Neuronal stem cell (in vitro differentiated cells): Measurements from ENCODE around the gene FHOD3.

ENCODE experiments used
- DNase-seq: peaks from one replicate; pipeline ENCODE4 v3.0.0-alpha.2; 2013; ENCODE audit warnings: low spot score
- H2AFZ ChIP-seq: one replicate; pipeline ENCODE4 v1.6.1; 2013; ENCODE audit warnings: mild to moderate bottlenecking, low read length, inconsistent platforms
- H2AK5ac ChIP-seq: 2 replicates; pipeline ENCODE4 v1.6.1; 2013; ENCODE audit warnings: low read depth, mild to moderate bottlenecking, inconsistent platforms, low read length, moderate library complexity, mixed read lengths
- H2BK120ac ChIP-seq: 2 replicates; pipeline ENCODE4 v1.6.1; 2013; ENCODE audit warnings: low read depth, mild to moderate bottlenecking, inconsistent platforms, low read length, moderate library complexity, mixed read lengths
- H2BK12ac ChIP-seq: one replicate; pipeline ENCODE4 v1.6.1; 2013; ENCODE audit warnings: low read length, inconsistent platforms
- H2BK15ac ChIP-seq: 2 replicates; pipeline ENCODE4 v1.6.1; 2013; ENCODE audit warnings: mild to moderate bottlenecking, low read length, inconsistent platforms, mixed read lengths
- H2BK5ac ChIP-seq: one replicate; pipeline ENCODE4 v1.6.1; 2013; ENCODE audit warnings: inconsistent platforms, mild to moderate bottlenecking, low read length, moderate library complexity
- H3K14ac ChIP-seq: one replicate; pipeline ENCODE4 v1.6.1; 2013; ENCODE audit warnings: low read length, inconsistent platforms
- H3K18ac ChIP-seq: 2 replicates; pipeline ENCODE4 v1.6.1; 2013; ENCODE audit warnings: low read length, inconsistent platforms
- H3K23ac ChIP-seq: 2 replicates; pipeline ENCODE4 v1.6.1; 2013; ENCODE audit warnings: low read depth, mild to moderate bottlenecking, mixed read lengths, low read length, inconsistent platforms; ENCODE audit not compliant: poor library complexity
- H3K27ac ChIP-seq: replicated peaks from 3 replicates; pipeline ENCODE4 v1.5.1; 2013; ENCODE audit warnings: low read length, inconsistent platforms
- H3K27me3 ChIP-seq, 3 experiments: 2 replicates each; pipeline ENCODE4 v1.6.1; 2013; ENCODE audit warnings: low read length in 3 of 3, mild to moderate bottlenecking in 2 of 3, inconsistent platforms in 1 of 3, low read depth in 1 of 3, mixed read lengths in 1 of 3, moderate library complexity in 1 of 3; ENCODE audit not compliant: control insufficient read depth in 3 of 3, insufficient read depth in 3 of 3
- H3K36me3 ChIP-seq, 2 donors: replicated peaks in 1 of 2; 2 replicates each; pipeline ENCODE4 v1.6.1; 2013; ENCODE audit warnings: low read length in 2 of 2; ENCODE audit not compliant: control insufficient read depth in 2 of 2, insufficient read depth in 2 of 2
- H3K4ac ChIP-seq: 2 replicates; pipeline ENCODE4 v1.6.1; 2013; ENCODE audit warnings: inconsistent platforms, mild to moderate bottlenecking, low read length, moderate library complexity
- H3K4me1 ChIP-seq, 2 donors: 1 replicate in 1 of 2; 2 replicates in 1 of 2; pipeline ENCODE4 v1.6.1; 2013; ENCODE audit warnings: low read length in 2 of 2, low read depth in 1 of 2; ENCODE audit not compliant: control insufficient read depth in 2 of 2, insufficient read depth in 1 of 2
- H3K4me2 ChIP-seq: one replicate; pipeline ENCODE4 v1.6.1; 2013; ENCODE audit warnings: mild to moderate bottlenecking, low read length, inconsistent platforms; ENCODE audit not compliant: insufficient read depth, poor library complexity, severe bottlenecking
- H3K4me3 ChIP-seq, 2 donors: 2 replicates each; pipeline ENCODE4 v1.5.1; 2013; ENCODE audit warnings: low read length in 2 of 2, mild to moderate bottlenecking in 2 of 2, inconsistent platforms in 1 of 2, moderate library complexity in 1 of 2
- H3K79me1 ChIP-seq: one replicate; pipeline ENCODE4 v1.6.1; 2013; ENCODE audit warnings: low read depth, mild to moderate bottlenecking, inconsistent platforms, low read length, moderate library complexity
- H3K9ac ChIP-seq: one replicate; pipeline ENCODE4 v1.6.1; 2013; ENCODE audit warnings: mild to moderate bottlenecking, low read depth, low read length, inconsistent platforms; ENCODE audit not compliant: poor library complexity
- H3K9me3 ChIP-seq, 2 donors: replicated peaks in 1 of 2; 2 replicates each; pipeline versions ENCODE3 to v1.6.1; 2013; ENCODE audit warnings: low read length in 2 of 2, mild to moderate bottlenecking in 2 of 2, inconsistent platforms in 1 of 2, low read depth in 1 of 2, mixed read lengths in 1 of 2, moderate library complexity in 1 of 2; ENCODE audit not compliant: control insufficient read depth in 2 of 2, insufficient read depth in 1 of 2
- H4K8ac ChIP-seq: one replicate; pipeline ENCODE4 v1.6.1; 2013; ENCODE audit warnings: low read depth, mild to moderate bottlenecking, inconsistent platforms, low read length, moderate library complexity
- H4K91ac ChIP-seq: one replicate; pipeline ENCODE4 v1.6.1; 2013; ENCODE audit warnings: low read length, low read depth, mild to moderate bottlenecking, inconsistent platforms; ENCODE audit not compliant: poor library complexity
- WGBS, 2 donors: extraction: QIAGEN DNeasy Blood & Tissue Kit; methylation state at CpG; one replicate each; pipeline ENCODE4 v1.1.7; 2013; ENCODE audit warnings: missing lambda C conversion rate in 2 of 2, mixed read lengths in 1 of 2; ENCODE audit not compliant: insufficient read length in 2 of 2, insufficient replicate concordance in 1 of 2; ENCODE audit errors: extremely low coverage in 2 of 2; 5-methylcytosine and 5-hydroxymethylcytosine counted together

The FHOD3 gene

DNA sequence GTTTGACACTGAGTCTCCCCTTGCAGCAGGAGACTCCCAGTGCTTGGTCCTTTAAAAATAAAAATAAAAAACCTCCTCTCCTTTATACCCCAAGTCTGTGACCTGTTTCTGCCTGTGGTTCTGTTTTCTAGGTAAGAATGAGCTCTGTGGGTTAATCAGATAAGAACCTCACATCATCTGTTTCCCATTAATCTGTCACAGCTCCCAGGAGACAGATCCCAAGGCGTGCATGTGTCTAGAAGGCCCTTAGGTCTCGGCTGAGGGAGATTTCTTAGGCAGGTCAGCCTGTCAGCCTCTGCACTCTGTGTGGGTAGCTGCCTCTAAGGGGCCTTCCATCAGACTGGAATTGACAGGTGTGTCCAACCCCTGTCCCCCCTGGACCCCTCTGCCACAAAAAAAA is 80.7 kb downstream of the FHOD3 start:
- no peak overlapping the region for H2AFZ ChIP-seq
- no peak overlapping the region for H4K8ac ChIP-seq
- no peak overlapping the region for H3K27ac ChIP-seq
- peaks cover 4 to 6% of the 10 kb centered on the region in 2 donors for H3K4me1 ChIP-seq
- H3K9ac ChIP-seq = no peak overlapping the region
- H3K79me1 ChIP-seq = no peaks in the 10 kb centered on the region
- no CpG with 5 or more reads among the region's 2 CpGs for WGBS, 2 donors
- H3K18ac ChIP-seq = no peak overlapping the region
- no peak overlapping the region for H2AK5ac ChIP-seq
- no peak overlapping the region for H3K4me2 ChIP-seq
- H3K9me3 ChIP-seq = no peaks in the 10 kb centered on the region
- no peak overlapping the region for H3K4me3 ChIP-seq
- H3K14ac ChIP-seq = no peak overlapping the region
- no peak overlapping the region for H2BK12ac ChIP-seq
- H3K36me3 ChIP-seq = peaks cover 2 to 21% of the 10 kb centered on the region in 2 donors
- no peak overlapping the region for H2BK5ac ChIP-seq
- no peak overlapping the region for H4K91ac ChIP-seq
- H3K27me3 ChIP-seq = no peaks in the 10 kb centered on the region
- DNase-seq = no peak
- H2BK120ac ChIP-seq = no peak overlapping the region
- H3K23ac ChIP-seq = no peak overlapping the region
- H3K4ac ChIP-seq = no peak overlapping the region
- no peak overlapping the region for H2BK15ac ChIP-seq

- Histone ChIP-seq H4K91ac (no peak overlapping the region), H3K18ac (no peak overlapping the region), H3K4me1 (peaks cover 4 to 6% of the 10 kb centered on the region in 2 donors), H3K27me3 (no peaks in the 10 kb centered on the region), H3K4me3 (no peak overlapping the region), H3K23ac (no peak overlapping the region), H2BK15ac (no peak overlapping the region), H3K79me1 (no peaks in the 10 kb centered on the region), H4K8ac (no peak overlapping the region), H3K9me3 (peaks cover 0 to 2% of the 10 kb centered on the region in 2 donors), H2AK5ac (no peak overlapping the region), H3K14ac (no peak overlapping the region), H3K27ac (no peak overlapping the region), H2AFZ (no peak overlapping the region), H3K9ac (no peak overlapping the region), H3K4ac (no peak overlapping the region), H2BK12ac (no peak overlapping the region), H3K36me3 (peaks cover 2 to 11% of the 10 kb centered on the region in 2 donors), H2BK5ac (no peak overlapping the region), H2BK120ac (no peak overlapping the region), H3K4me2 (no peak overlapping the region)
- DNase-seq = no peak
- WGBS, 2 donors = no CpG with 5 or more reads among the region's 2 CpGs
Observed at GRCh38 chr18:36379435-36379984, 82.0 kb downstream of the FHOD3 start.

- WGBS, 2 donors = no CpG with 5 or more reads among the region's 3 CpGs
- Histone ChIP-seq H3K14ac (no peak overlapping the region), H3K27ac (no peak overlapping the region)
Observed at GRCh38 chr18:36380173-36380827, 82.8 kb downstream of the FHOD3 start.

GRCh38 chr18:36381075-36381474 is 83.6 kb downstream of the FHOD3 start:
- no peak overlapping the region for H2BK120ac ChIP-seq
- no peak for DNase-seq
- no peak overlapping the region for H3K4me2 ChIP-seq
- no peak overlapping the region for H2BK12ac ChIP-seq
- H4K8ac ChIP-seq = no peak overlapping the region
- no peak overlapping the region for H3K23ac ChIP-seq
- H3K9me3 ChIP-seq = peaks cover 0 to 2% of the 10 kb centered on the region in 2 donors
- peaks cover 4 to 6% of the 10 kb centered on the region in 2 donors for H3K4me1 ChIP-seq
- peaks cover 0 to under 1% (median 0%) of the 10 kb centered on the region in 3 experiments for H3K27me3 ChIP-seq
- H3K18ac ChIP-seq = no peak overlapping the region
- H3K79me1 ChIP-seq = no peaks in the 10 kb centered on the region
- H3K14ac ChIP-seq = no peak overlapping the region
- H3K4me3 ChIP-seq = no peak overlapping the region
- H2AFZ ChIP-seq = no peak overlapping the region
- H2BK5ac ChIP-seq = no peak overlapping the region
- H4K91ac ChIP-seq = no peak overlapping the region
- WGBS, 2 donors = no CpG with 5 or more reads among the region's 4 CpGs
- H2BK15ac ChIP-seq = no peak overlapping the region
- H3K36me3 ChIP-seq = peaks cover 2 to 11% of the 10 kb centered on the region in 2 donors
- H2AK5ac ChIP-seq = no peak overlapping the region
- H3K4ac ChIP-seq = no peak overlapping the region
- H3K9ac ChIP-seq = no peak overlapping the region
- H3K27ac ChIP-seq = no peak overlapping the region

More at GRCh38 chr18:36380173-36380827, 82.8 kb downstream of the FHOD3 start:
- Histone ChIP-seq H3K4me2 (no peak overlapping the region), H2BK120ac (no peak overlapping the region), H3K4me1 (peaks cover 4 to 6% of the 10 kb centered on the region in 2 donors), H3K4me3 (no peak overlapping the region), H3K79me1 (no peaks in the 10 kb centered on the region), H4K91ac (no peak overlapping the region), H4K8ac (no peak overlapping the region), H2AFZ (no peak overlapping the region), H3K18ac (no peak overlapping the region), H3K27me3 (no peaks in the 10 kb centered on the region), H3K9ac (no peak overlapping the region), H2BK15ac (no peak overlapping the region), H2BK5ac (no peak overlapping the region), H3K23ac (no peak overlapping the region), H2BK12ac (no peak overlapping the region), H3K9me3 (peaks cover 0 to 2% of the 10 kb centered on the region in 2 donors), H3K36me3 (peaks cover 2 to 11% of the 10 kb centered on the region in 2 donors), H2AK5ac (no peak overlapping the region), H3K4ac (no peak overlapping the region)
- no peak for DNase-seq
